GM23338 (cell line): ENCODE results near the gene EVC2. TPM values are rescaled to one million over a fixed set of nuclear protein-coding genes. Genes with fewer than 3 reads are reported as not detected.

Experiments
- ATAC-seq: fragments of 200-7000 bp; cut with Tn5 transposase; 3 replicates; pipeline ENCODE4 v1.9.1; 2020
- DNase-seq: peaks from one replicate; pipeline ENCODE4 v3.0.0-alpha.2; 2015; ENCODE audit warnings: low spot score
- H2AFZ ChIP-seq: fragments of 200-600 bp; sonication (generic); 2 replicates; pipeline ENCODE4 v1.8.0; 2016; ENCODE audit warnings: antibody characterized with exemption, mild to moderate bottlenecking, moderate library complexity
- H3F3A ChIP-seq: fragments of 200-600 bp; sonication (generic); replicated peaks from 2 replicates; pipeline ENCODE4 v1.8.0; 2017; ENCODE audit warnings: antibody characterized with exemption, mixed run types, low read depth
- H3K27ac ChIP-seq: fragments of 200-600 bp; sonication (generic); 2 replicates; pipeline ENCODE4 v1.6.1; 2016; ENCODE audit warnings: low read depth
- H3K27me3 ChIP-seq: fragments of 200-600 bp; sonication (generic); 2 replicates; pipeline ENCODE4 v1.8.0; 2016; ENCODE audit warnings: mild to moderate bottlenecking, mixed run types, moderate library complexity; ENCODE audit not compliant: insufficient read depth
- H3K36me3 ChIP-seq: fragments of 200-600 bp; sonication (generic); 2 replicates; pipeline ENCODE4 v1.8.0; 2016; ENCODE audit warnings: mild to moderate bottlenecking; ENCODE audit not compliant: insufficient read depth
- H3K4me1 ChIP-seq: fragments of 200-600 bp; sonication (generic); 2 replicates; pipeline ENCODE4 v1.8.0; 2016; ENCODE audit warnings: mild to moderate bottlenecking, moderate library complexity; ENCODE audit not compliant: insufficient read depth
- H3K4me2 ChIP-seq: fragments of 200-600 bp; sonication (generic); 2 replicates; pipeline ENCODE4 v1.7.1; 2017; ENCODE audit warnings: mixed run types
- H3K4me3 ChIP-seq: fragments of 200-600 bp; sonication (generic); 2 replicates; pipeline ENCODE4 v1.6.1; 2016; ENCODE audit warnings: mixed run types
- H3K79me2 ChIP-seq: fragments of 200-600 bp; sonication (generic); replicated peaks from 2 replicates; pipeline ENCODE4 v1.8.0; 2017; ENCODE audit warnings: mild to moderate bottlenecking; ENCODE audit not compliant: insufficient read depth
- H3K9me2 ChIP-seq: fragments of 200-600 bp; sonication (generic); 2 replicates; pipeline ENCODE4 v1.8.0; 2017; ENCODE audit not compliant: insufficient read depth
- H4K20me1 ChIP-seq: fragments of 200-600 bp; sonication (generic); replicated peaks from 2 replicates; pipeline ENCODE4 v1.8.0; 2017; ENCODE audit warnings: mild to moderate bottlenecking; ENCODE audit not compliant: insufficient read depth
- H3K27ac Mint-ChIP-seq: 2 replicates; pipeline ENCODE4 v1.8.0; 2020; ENCODE audit warnings: inconsistent platforms, mild to moderate bottlenecking, moderate library complexity, mixed read lengths
- H3K27me3 Mint-ChIP-seq: 3 replicates; pipeline ENCODE4 v1.8.0; 2022; ENCODE audit warnings: low read depth, mild to moderate bottlenecking, moderate library complexity, mixed read lengths, inconsistent platforms; ENCODE audit not compliant: insufficient read depth, poor library complexity
- H3K36me3 Mint-ChIP-seq: 3 replicates; pipeline ENCODE4 v1.8.0; 2021; ENCODE audit warnings: low read depth, mild to moderate bottlenecking, inconsistent platforms, moderate library complexity, mixed read lengths
- H3K4me1 Mint-ChIP-seq: 3 replicates; pipeline ENCODE4 v1.8.0; 2020; ENCODE audit warnings: mild to moderate bottlenecking, inconsistent platforms, mixed read lengths
- H3K4me3 Mint-ChIP-seq: 3 replicates; pipeline ENCODE4 v1.8.0; 2021; ENCODE audit warnings: moderate library complexity, mild to moderate bottlenecking, inconsistent platforms, mixed read lengths
- H3K9me3 Mint-ChIP-seq: 3 replicates; pipeline ENCODE4 v1.8.0; 2020; ENCODE audit warnings: moderate library complexity, mild to moderate bottlenecking, inconsistent platforms, mixed read lengths
- CREB1 ChIP-seq: fragments of 250-450 bp; sonication (Bioruptor Pico); IDR thresholded peaks from 2 replicates; pipeline ENCODE4 v1.5.0; 2020; ENCODE audit warnings: low read depth, mild to moderate bottlenecking, moderate library complexity
- CTCF ChIP-seq, 2 experiments: fragments of 200-600 bp in 1 of 2; sonication (generic) in 1 of 2; conservative IDR thresholded peaks; 2 replicates each; pipeline versions ENCODE4 v1.5.1 to v1.6.1; 2016 to 2017; ENCODE audit warnings: antibody characterized with exemption in 2 of 2, low read depth in 2 of 2, mild to moderate bottlenecking in 2 of 2, moderate library complexity in 1 of 2
- ETS1 ChIP-seq: IDR thresholded peaks from 2 replicates; pipeline ENCODE4 v1.6.1; 2016; ENCODE audit warnings: antibody characterized with exemption
- EZH2 ChIP-seq: fragments of 200-600 bp; sonication (generic); IDR thresholded peaks from one replicate; pipeline ENCODE4 v1.8.0; 2017; ENCODE audit warnings: antibody characterized with exemption, mild to moderate bottlenecking, low read depth; ENCODE audit not compliant: unreplicated experiment
- EZH2phosphoT487 ChIP-seq: fragments of 200-600 bp; sonication (generic); IDR thresholded peaks from one replicate; pipeline ENCODE4 v1.8.1; 2018; ENCODE audit warnings: antibody characterized with exemption; ENCODE audit not compliant: unreplicated experiment
- JUNB ChIP-seq: IDR thresholded peaks from one replicate; pipeline ENCODE4 v1.6.1; 2016; ENCODE audit warnings: antibody characterized with exemption; ENCODE audit not compliant: unreplicated experiment
- NANOG ChIP-seq: IDR thresholded peaks from 2 replicates; pipeline ENCODE4 v1.6.1; 2016; ENCODE audit warnings: antibody characterized with exemption, borderline replicate concordance
- POLR2AphosphoS5 ChIP-seq: IDR thresholded peaks from 2 replicates; pipeline ENCODE4 v1.6.1; 2016; ENCODE audit warnings: antibody characterized with exemption, low read depth
- REST ChIP-seq: IDR thresholded peaks from one replicate; pipeline ENCODE4 v1.6.1; 2018; ENCODE audit warnings: antibody characterized with exemption; ENCODE audit not compliant: unreplicated experiment
- STAT1 ChIP-seq: IDR thresholded peaks from one replicate; pipeline ENCODE4 v1.6.1; 2016; ENCODE audit warnings: antibody characterized with exemption; ENCODE audit not compliant: unreplicated experiment
- ZNF114 ChIP-seq: fragments of 250-450 bp; sonication (Bioruptor Pico); IDR thresholded peaks from 2 replicates; pipeline ENCODE4 v1.5.0; 2020; ENCODE audit warnings: mild to moderate bottlenecking, moderate library complexity
- ZNF331 ChIP-seq: fragments of 250-450 bp; sonication (Bioruptor Pico); IDR thresholded peaks from 2 replicates; pipeline ENCODE4 v1.5.0; 2020; ENCODE audit warnings: low read depth, mild to moderate bottlenecking, moderate library complexity
- ZNF462 ChIP-seq: fragments of 250-450 bp; sonication (Bioruptor Pico); IDR thresholded peaks from 2 replicates; pipeline ENCODE4 v1.5.0; 2020; ENCODE audit warnings: mild to moderate bottlenecking, moderate library complexity
- polyA plus RNA-seq: library from polyadenylated mRNA; unstranded; fragments of >200 nt; fragmentation: Nextera tagmentation; extraction: Ambion mirVana; gene quantifications from 2 replicates; pipeline ENCODE4 v1.2.1, GENCODE V29; 2016
- total RNA-seq: library from RNA; depleted of rRNA; stranded (reverse); fragments of >200 nt; shearing (Covaris generic); gene quantifications from 2 replicates; pipeline ENCODE4 v1.2.3, GENCODE V29; 2014

The EVC2 gene
- total and polyA plus RNA-seq, 2 experiments from 2014 or later, result 3.4 to 11.5 TPM

GRCh38 chr4:5746829-5747737, 38.7 kb upstream of the EVC2 start:
- Histone ChIP-seq H3K4me1 (peaks cover 13% of the 10 kb centered on the region), H3K36me3 (peaks cover 13% of the 10 kb centered on the region), H3K4me3 (no peak overlapping the region), H2AFZ (no peak overlapping the region), H3F3A (no peaks in the 10 kb centered on the region), H3K27me3 (no peaks in the 10 kb centered on the region), H3K27ac (no peak overlapping the region), H3K9me2 (0 out of 2 replicates have a peak, but pooled peaks cover 7% of the 10 kb centered on the region), H4K20me1 (no peaks in the 10 kb centered on the region), H3K79me2 (no peaks in the 10 kb centered on the region), H3K4me2 (no peak overlapping the region)
- Mint-ChIP-seq H3K27ac (no peak overlapping the region), H3K9me3 (no peaks in the 10 kb centered on the region), H3K4me3 (no peak overlapping the region), H3K27me3 (peaks cover 14% of the 10 kb centered on the region), H3K4me1 (peaks cover 21% of the 10 kb centered on the region), H3K36me3 (peaks cover 33% of the 10 kb centered on the region)
- DNase-seq (no peak), ATAC-seq (no peak)
- TF ChIP-seq NANOG (no peak), ZNF462 (CRISPR knock-in tag) (no peak), ZNF331 (CRISPR knock-in tag) (no peak), CTCF (conservative IDR thresholded peaks at IDR 0.05; ENCODE audit: low read depth in 2 of 2) (no peak), REST (no peak), EZH2 (no peak), JUNB (no peak), EZH2phosphoT487 (no peak), ZNF114 (CRISPR knock-in tag) (no peak), POLR2AphosphoS5 (no peak), ETS1 (no peak), CREB1 (CRISPR knock-in tag) (no peak), STAT1 (no peak)
